Anterior cingulate cortex (tissue), 58 donors: ENCODE results near the gene EPS8.
A peak's percentile ranks its signal among the peaks of the same experiment; 100 is the strongest.
"Not testable (repeated sequence)": the region's sequence is repeated elsewhere in the genome, so short reads cannot be mapped to it uniquely, and the experiment has no call there.

Source experiments
- DNase-seq, 58 donors: peaks; one replicate each; lab custom pipeline; 2025; lab: John Stamatoyannopoulos, UW

Gene EPS8

DNA sequence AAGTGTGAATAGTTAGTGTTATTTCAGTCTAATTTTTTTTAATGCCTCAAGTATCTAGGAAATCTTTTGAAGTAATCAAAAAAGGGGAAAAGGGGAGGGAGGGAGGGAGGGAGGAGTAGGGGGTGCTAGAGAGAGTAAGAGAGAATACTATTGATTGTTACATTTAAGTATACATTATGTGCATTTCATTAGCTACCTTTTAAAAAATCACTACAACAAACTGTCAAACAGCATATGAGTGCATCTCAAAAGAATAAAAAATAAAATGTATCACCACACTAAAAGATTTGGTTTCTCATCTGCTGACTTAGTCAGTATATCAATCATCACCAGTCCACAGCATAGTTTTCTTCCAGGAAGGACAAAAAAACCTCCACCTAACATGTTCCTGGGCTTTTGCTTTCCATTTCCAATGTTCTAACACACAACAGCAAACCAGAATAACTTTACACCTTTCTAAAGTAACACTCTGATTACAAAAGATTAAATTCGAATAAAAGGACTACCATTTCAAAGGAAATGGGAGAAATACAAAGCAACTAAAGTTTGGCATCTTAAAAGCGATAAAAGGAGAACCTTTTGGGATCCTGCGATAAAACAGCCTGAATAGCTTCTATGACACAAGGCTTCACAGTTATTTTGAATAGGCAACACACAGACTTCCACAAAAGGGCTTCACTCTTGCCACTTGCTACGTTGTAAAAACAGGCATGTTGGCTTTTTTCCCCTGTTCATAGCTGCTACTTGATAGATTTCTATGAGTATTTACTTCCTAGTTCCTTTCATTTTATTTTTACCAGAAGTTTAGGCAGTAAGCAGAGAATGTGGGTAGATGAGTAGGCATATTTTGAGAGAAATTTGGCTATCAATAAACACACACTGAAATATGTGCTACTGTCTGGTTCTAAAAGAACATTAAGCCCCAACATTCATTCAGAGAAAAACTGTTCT, 160.9 kb downstream of the EPS8 start:
- no peak for DNase-seq

DNA sequence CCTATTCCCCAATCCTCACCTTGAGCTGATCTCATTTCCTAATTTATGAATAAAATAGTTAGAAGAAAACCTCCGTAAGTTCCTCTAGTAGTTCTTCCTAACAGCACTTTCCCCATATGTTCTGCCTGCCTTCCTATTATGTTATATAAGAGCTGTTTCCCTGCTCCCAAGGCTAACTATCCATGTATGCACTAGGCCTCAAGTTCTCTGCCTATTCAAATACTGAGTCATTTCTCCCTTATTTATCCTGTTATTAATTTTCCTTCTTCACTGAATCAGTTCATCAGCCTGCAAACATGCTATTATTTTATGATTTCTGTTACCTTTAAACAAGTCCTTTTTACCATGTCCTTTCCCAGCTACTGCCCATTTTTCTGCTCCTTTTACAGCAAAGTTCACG, 164.1 kb downstream of the EPS8 start:
- no peak for DNase-seq

DNA sequence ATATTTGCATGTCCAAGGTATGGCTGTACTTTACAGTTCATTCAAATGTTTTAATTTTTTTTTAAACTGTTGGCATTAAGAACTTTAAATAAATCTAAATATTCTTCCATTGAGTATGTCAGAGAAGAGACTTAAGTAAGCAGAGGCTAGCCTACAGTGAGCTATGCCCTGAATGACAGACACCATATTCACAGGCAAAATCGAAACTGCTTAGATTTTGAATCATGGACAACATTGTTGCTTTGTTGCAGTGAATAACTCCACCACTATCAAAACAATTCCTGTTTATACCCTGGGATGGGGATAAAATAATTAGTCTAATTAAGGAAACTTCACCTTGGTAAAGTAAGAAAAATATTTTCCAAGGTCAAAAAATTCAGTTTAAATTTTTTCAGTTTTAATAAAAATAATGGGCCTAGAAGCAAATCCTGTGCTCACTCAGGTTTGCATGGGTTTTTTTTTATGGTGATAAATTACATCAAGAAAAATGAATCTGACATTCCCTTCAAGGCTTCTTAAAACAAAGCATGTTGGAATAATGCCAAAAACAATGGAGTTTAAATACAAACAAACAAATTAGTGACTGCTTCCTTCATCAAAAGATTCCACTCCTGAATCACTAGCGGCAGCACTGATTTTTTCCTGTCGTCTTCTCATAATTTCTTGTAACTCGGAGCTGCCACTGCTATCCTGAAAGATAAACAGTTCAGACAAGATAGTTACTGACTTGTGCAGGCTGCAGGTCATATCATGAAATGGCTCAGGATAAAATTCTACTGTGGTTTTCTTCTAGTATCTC, 168.2 kb downstream of the EPS8 start:
- DNase-seq: no peak

DNA sequence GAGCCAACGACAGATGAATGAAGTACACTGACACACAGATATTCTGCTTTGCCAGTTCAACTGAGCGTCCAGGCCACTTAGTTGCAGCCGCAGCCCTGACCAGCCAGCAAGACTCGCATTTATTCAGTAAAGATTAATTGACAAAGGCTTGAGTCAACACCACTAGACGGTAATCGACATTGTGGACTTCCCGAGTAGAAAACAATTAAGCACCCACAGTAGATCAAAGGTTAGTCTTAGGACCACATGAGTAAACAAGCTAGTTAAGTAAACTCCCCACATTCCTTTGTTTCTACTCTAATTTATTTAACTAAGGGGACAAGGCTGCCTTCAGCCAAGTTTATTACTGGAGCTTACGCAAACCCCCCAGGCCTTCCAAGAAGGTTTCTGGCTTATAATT, 172.7 kb downstream of the EPS8 start:
- DNase-seq: not testable (repeated sequence)

DNA sequence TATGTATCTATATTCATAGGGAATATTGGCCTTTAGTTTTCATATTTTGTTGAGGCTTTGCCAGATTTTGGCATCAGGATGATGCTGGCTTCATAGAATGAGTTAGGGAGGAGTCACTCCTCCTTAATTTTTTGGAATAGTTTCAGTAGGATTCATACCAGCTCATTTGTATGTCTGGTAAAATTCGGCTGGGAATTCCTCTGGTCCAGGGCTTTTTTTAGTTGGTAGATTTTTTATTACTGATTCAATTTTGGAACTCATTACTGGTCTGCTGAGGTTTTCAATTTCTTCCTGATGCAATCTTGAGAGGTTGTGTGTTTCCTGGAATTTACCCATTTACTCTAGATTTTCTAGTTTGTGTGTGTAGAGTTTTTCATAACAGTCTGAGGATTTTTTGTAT, 175.2 kb downstream of the EPS8 start:
- no peak for DNase-seq

DNA sequence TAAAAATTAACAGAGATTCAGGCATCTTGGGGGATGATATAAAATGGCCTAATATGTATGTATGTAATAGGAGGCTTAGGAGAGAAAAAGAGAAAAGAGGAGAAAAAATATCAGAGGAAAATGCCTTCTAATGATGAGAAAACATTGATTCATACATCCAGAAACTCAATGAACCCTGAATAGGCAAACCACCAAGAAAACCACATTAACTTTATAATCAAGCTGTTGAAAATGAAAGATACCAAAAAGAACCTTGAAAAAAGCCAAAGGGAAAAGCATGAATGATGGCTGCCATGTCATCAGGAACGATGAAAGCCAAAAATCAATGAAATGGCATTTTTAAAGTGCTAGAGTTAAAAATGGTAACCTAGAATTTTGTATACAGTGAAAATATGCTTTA, 180.2 kb downstream of the EPS8 start:
- no peak for DNase-seq

DNA sequence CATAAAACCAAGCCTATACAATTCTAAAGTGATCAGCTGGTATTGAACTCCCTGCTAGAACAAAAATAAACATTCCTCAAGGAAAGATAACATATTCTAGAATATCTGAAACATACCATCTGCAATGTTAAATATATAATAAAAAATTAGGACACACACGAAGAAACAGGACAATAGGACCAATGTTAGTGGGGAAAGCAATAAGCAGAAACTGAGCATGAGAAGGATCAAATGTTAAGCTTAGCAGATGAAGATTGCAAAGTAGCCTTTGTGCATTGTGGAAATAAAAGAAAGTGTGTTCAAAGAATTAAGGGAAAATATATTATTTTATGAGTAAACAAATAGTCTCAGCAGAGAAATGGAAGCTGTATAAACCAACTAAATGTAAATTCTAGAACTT, 180.8 kb downstream of the EPS8 start:
- no peak for DNase-seq

DNA sequence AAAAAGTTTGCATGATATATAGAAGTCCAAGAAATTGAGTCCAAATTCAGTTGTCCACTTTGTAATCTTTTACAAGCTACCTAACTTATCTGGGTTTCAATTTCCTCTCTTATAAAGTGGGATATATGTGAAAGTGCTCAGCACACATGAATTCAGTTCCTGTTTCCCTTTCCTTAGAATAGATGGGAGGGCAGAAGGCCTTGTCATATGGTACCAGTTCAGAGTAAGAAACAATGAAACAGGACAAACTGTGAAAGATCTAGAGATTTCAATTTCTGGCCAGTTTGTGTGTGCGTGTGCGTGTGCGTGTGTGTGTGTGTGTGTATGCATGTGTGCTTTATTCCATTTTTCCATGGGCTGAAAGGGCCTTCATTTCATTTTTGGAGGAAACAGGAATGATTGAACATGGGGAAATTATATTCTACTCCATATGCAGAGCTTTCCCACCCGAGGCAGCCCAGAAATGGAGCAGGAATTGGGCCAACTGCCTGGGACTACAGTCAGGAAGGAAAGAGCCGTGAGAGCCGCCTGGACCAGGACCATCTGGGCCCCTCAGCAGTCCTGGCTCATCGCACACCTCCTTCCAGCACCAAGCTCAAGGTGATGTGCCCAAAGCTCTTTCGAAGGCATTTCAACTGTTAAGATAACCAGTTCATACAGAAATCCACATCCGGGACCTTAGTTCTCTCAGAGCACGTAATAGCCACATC, 183.2 kb downstream of the EPS8 start:
- DNase-seq: no peak

DNA sequence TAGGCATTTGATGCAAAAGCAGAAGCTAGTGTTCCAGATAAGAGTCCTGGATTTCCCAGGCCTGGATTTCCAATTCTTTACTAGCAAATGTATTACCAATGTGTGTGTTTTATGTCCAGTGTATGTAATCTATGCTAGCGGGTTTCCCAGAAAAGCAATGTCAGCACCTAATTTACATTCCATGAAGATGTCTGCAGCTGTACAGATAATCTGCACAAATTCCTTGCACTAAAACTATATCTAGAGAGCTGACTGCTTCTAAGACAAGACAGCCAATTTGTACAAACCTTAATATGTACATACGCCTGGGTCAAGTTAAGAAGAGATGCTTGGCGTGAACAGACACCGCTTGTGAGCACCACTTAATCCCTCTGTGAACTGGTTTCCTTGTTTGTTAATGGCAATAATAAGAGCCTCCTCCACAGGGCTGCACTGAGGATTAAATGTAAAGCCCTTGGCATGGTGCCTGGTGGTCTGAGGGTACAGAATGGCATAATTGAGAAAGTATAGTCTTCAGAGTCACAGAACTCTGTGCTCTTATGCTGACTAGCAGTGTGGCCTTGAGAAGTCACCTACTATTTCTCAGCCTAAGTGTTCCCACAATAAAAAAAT, 185.6 kb downstream of the EPS8 start:
- no peak for DNase-seq

DNA sequence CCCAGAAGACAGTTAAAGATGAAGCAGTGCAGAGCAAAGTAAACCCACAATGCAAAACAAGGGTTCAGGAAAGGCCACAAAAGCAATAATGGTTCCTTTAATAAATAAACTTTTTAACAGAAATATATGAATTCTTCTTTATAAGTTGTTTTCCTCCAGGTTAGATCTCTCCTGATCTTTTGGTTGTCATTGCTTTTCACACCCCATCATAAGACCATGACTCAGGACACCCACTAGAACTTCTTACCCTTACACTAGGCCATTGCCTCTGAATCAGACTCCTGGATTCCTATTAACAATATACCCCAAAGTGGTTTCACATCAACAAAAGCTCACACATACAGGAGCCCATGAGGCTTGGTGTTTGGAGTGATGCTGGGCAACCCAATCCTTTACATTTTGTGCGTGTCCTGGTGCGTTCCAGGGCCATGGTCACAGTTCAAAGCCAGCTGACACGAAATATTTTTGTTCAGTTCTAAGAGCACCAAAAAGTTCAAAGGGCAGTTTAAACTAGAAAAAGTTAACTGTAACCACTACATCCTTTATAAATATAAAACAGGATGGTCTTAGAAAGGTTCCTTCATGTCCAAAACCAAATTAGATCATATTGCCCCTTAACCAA, 187.0 kb downstream of the EPS8 start:
- no peak for DNase-seq

DNA sequence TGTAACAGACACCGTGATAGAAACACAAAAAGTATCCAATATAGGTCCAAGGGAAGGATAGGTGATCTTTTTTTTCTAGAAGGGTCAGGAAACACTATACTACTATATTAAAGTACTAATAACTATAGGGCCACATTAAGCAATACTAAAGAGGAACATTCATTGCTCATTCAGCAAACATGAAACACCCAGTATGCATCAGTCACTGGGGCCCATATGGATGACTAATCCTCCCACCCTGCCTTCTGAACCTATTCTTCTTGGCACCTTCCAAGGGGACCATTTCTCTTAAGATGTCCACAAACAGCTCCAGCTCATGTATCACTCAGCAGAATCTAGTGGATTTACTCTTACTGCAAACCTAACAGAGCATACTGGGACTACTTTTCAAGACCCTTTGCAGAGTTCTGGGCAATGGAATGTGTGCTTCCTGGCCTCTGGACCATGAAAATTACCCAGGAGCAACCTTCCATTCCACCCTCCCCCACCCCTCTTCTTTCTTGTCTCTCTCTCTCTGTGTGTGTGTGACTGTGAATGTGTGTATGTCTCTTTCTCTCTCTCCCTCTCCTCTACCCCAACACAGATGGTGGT, 187.9 kb downstream of the EPS8 start:
- no peak for DNase-seq

DNA sequence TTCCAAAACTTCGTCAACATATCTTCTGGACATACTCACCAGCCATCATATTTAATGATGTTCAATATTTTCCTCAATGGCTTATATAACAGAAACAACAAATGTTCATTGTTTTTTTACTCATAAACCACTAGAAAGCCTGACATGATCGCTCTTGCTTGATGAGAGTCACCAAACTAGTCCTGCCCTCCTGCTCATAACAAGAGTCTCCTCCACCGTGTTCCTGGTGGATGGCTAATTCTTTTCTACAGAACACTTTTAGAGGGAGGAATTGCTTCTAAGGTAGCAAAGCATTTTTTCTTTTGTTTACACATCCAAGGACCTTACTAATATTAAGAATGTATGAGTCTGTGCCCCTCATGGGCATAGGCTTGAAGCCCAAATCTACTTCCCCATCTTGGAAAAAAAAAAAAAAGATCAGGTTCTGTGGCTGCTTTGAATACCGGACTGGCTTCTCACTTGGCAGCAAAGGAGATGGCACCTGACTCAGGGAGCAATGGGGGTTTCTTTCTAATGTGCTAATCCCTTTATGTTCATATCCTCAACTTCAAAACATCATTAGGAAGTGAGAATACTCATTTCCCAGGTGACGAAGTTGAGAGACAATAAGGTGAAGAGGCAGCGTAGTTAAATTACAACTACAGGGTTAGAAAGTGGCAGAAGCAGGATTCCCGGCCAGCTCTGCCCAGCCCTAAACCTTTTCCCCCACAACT, 188.8 kb downstream of the EPS8 start:
- no peak for DNase-seq

DNA sequence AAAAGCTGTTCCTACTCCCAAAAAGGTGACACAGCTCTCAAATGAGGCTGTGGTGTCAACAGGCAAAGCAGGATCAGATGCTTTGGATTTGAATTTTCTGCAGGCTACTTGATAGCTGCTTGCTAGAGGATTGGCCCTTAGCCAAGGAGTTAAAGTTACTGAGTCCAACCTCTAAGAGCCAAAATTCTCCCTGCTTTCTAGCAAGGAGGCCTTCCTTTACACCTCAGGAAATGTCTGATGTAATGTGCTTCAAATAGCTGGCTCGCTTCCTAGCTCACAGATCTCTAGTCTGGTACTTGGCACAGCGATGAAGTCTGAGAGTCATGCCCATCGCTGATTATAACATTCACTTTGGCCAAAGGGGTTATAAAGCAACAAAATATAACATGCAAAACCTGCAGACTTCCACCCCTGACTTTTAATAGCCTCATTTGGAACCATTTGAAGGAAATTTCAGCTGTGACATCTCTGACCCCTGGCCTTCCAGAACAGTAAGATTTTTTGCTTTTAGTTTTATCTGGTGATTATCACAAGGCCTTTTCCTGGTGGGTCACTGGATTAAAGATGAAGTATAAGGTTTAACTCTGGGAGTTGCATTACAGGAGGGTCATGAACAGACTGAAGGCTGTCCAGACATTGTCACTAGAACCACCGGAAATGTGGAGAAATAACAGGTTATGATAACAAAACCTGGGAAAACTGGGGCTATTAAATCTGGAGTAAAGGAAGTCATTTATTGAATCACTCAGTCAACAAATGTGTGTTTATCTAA, 189.7 kb downstream of the EPS8 start:
- DNase-seq: peak in 1 of 58 donors; percentile 1

DNA sequence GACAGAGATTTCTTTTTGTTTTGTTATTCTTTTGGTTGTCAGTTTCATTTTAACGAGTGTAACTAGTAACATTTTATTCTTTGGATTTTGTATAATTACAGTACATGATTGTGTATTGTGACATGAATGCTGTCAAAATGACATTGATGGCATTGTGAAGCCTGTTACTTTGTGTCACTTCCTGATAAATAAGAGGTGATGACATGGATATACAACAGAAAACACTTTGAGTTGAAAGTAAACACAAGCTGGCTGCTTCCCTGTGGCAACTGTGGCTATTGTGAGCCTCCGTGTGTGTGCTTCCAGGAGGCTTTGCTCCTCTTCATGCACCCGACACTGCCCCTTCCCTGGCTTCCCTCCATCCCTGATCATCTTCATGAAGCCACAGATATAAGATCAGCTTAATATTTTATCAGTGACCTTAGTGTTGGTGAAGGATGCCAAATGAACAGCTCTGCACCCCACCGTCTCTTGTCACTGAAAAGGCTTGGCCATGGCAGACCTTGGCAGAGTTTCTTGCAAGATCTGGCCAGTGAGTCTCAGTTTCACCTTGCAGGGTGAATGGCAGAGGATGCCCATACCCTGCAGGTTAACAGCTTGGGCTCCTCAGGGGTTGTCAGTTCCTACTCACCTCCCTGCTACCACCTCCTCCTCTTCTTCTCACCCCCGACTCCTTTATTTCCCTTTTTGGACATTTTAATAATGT, 191.9 kb downstream of the EPS8 start:
- no peak for DNase-seq

DNA sequence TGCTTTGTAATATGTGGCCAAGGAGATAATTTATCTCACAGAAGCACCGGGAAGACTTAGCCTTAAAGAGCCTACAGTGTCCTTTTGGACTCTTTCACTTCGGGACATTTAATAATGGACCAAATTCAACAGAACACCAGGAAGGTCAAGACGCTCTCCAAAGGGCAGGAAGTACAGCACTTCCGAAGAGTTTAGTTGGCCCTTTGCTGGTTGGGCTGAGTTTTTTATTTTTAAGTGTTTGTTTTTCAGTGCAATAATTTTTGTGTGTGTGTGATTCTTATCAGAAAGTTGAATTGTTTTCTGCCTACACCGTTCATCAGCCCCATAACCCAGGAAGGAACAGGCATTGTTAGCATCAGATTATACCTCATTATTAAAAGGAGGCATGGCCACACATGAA, 193.0 kb downstream of the EPS8 start:
- no peak for DNase-seq

DNA sequence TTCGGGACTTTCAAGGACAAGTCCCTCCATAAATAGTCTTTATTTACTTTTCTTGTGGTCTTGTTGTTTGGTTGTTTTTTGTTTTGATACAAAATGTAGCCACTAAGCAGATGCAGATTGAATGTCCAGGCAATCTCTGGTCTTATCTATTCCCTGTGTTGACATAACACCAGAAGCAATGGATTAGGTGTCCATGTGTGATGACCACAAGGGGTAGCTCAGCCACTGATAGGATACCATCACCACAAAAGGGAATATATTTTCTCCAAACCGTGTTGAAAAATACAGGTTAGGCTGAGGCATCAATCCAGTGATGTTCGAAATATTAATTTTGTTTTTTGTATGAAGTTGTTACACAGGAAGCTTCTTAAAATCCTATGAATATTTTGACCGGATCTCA, 196.3 kb downstream of the EPS8 start:
- no peak for DNase-seq

DNA sequence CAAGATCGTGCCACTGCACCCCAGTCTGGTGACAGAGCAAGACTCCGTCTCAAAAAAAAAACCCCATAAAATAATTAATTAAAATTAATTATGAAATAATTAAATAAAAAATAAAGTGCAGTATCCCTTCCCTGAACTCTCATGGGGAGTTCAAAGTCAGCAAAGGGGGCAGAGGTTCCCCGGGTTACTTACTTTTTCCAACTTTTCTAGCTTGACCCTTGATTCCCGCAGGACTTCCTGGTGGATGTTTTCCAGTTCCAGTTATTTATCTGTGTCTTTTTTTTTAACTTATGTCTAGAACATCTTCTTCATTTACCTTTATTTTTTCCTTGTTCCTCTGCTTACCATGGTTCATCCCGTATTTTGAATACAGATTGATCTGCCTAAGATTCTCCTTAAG, 197.4 kb downstream of the EPS8 start:
- DNase-seq: no peak
